NCI-H2081 (cell line): Measurements from ENCODE around the gene ERCC4.
A peak's percentile ranks its signal among the peaks of the same experiment; 100 is the strongest.
"Not testable (repeated sequence)": the region's sequence is repeated elsewhere in the genome, so short reads cannot be mapped to it uniquely, and the experiment has no call there.

Experiments
- DNase-seq, 2 experiments: peaks; one replicate each; lab custom pipeline; 2025; lab: John Stamatoyannopoulos, UW

The ERCC4 gene

DNA sequence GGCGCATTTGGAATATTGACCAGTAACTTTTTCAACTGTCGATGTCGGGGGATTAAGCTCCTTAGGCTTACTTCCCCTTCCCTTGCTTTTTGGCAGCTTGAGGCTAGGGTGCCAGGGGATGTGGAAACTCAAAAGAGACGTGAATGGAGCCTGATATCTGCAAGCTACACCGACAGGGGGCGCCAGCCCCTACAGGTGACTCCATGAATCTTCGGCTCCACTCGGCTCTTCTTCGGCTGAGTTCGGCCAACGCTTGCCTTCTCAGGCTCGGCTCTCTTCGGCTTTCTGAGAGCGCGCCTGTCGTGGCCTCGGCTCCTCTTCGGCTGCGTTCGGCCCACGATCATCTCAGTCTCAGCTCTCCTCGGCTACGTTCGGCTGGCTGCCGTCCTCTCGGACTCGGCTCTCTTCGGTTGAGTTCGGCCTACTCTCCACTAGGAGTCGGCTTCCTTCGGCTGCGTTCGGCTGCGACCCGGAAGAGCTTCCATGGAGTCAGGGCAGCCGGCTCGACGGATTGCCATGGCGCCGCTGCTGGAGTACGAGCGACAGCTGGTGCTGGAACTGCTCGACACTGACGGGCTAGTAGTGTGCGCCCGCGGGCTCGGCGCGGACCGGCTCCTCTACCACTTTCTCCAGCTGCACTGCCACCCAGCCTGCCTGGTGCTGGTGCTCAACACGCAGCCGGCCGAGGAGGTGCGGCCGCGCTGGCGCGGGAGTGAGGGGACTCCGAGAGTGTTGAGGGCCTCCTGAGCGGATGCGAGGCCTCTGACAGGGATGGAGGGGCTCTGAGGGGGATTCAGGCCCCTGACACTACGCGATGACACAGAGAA, at the start of gene ERCC4:
Gene ERCC4 (plus strand): TSS at position 472 of the 827 bp plus-strand sequence. CDS start 12 bp downstream, at position 484.
- DNase-seq, result peak; percentile 99

DNA sequence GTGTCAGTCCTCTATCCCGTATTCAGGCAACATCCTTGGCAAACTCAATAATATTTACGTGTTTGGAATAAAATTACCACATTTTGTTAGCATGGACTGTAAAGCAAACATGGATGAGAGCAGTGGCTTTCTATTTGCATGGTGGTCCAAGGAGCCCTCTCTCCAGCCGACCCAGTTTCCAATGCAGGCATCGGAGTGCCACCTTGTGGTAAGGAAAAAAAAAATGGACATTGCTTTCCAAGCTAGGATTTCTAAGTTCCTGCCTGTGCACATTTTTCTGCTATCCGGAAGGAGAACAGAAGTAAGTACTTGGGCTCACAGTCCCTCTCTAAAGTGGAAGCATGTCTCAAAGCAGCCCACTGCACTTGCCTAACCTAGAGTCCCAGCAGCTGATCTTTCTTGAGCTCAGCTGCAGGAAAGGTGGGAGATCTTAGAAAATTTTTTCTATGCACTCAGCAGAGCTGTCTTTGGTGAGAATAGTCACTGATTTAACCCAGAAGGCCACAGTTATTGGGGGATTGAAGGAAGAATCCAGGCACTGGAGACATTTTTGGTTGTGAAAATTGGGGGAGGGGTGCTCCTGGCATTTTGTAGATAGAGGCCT, 46.0 kb upstream of the ERCC4 start:
- no peak for DNase-seq

DNA sequence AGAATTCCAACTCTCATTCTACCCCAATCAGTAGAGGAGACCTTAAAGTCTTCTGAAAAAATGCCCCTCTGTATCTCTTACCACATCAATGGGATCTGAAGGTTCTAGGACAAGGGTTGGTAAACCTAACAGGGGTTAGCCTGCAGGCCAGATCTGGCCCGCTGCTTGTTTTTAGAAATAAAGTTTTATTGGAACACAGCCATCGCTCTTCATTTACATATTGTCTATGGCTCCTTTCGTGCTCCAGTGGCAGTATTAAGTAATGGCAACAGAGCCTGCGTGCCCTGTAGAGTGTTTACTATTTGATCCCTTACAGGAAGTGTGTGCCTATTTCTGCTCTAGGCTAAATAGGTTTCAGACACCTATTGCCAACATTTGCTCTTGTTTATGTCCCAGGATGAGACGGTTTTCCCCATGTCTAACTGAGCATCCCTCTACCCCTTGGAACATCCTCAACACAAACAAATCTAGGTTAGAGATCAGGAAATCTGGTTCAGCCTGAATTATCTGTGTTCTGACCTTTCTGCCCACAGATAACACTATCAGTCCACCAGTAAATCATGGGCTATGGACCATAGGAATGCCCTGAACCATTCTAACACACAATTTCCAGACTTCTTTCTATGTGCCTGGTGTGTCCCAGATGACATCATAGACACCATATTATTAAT, 44.2 kb upstream of the ERCC4 start:
- DNase-seq, result no peak

DNA sequence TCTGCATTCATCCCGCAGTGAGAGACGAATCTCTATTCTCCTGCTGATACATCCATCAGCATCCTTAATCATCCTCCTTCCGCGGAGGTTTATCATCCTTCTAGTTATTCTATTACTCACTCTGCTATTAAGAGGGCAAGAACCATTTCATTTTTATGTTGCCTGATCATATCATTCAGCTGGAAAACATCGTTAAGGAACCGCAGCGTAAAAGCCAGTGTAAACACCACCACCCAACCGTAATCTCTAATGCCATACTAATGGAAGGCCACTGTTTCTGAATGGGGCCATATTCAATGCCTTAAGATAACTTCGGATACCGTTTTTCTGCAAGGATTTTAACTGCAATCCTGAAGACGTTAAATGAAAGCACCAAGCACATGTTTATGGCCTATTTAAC, 36.7 kb upstream of the ERCC4 start:
- DNase-seq, result no peak

DNA sequence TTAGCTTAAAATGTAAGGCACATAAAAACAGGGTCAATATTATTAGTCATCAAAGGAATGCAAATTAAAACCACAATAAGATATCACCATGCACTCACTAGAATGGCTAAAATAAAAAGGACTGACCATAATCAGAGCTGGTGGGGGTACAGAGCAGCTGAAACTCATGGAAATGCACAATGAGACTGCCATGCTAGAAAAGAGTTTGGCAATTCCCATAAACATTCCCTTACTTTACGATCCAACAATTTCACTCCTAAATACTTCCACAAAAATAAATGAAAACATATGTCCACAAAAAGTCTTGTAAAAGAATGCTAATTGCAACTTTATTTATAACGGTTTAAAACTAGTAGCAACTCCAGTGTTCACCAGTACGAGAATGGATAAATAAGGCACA, 36.1 kb upstream of the ERCC4 start:
- no peak for DNase-seq

DNA sequence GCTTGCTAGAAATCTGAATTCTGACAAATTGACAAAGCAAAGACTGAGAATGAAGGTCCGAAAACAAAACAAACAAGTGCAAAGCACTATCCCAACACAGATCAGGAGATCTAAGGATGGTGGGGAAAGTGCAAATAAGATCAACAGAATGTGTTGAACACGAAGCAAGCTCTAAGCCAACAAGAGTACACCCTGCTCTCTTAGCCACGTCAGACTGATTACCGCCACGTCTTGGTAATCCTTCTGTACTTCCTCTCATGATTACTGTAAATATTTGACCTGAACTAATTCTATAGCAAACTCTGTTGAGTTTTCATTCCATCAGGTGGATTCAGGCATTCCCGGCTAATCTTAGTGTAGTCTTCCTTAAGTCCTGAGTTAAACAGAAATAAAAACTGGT, 34.3 kb upstream of the ERCC4 start:
- DNase-seq, result no peak

DNA sequence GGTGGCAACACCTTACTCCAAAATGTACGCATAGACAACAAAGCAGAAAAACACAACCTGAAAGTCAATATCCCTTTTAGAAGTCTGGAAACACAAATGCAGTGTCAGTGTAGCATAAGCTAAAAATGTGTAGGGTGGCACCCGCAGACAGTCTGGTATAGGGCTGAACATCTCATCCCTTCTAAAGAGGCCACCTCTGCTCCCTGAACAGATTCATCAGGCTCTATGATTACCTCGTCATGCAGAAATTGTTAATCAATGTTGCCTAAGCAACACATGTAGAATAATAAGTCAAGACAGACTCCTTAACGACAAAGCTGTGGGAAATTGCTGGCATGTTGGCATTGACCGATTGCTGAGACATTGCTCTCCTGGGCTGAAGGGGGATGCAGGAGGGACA, 33.3 kb upstream of the ERCC4 start:
- DNase-seq, result no peak

DNA sequence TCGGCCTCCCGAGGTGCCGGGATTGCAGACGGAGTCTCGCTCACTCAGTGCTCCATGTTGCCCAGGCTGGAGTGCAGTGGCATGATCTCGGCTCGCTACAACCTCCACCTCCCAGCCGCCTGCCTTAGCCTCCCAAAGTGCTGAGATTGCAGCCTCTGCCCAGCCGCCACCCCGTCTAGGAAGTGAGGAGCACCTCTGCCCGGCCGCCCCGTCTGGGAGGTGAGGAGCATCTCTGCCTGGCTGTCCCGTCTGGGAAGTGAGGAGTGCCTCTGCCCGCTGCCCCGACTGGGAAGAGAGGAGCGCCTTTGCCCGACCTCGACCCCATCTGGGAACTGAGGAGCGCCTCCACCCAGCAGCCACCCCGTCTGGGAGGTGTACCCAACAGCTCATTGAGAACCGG, 30.6 kb upstream of the ERCC4 start:
- not testable (repeated sequence) for DNase-seq

DNA sequence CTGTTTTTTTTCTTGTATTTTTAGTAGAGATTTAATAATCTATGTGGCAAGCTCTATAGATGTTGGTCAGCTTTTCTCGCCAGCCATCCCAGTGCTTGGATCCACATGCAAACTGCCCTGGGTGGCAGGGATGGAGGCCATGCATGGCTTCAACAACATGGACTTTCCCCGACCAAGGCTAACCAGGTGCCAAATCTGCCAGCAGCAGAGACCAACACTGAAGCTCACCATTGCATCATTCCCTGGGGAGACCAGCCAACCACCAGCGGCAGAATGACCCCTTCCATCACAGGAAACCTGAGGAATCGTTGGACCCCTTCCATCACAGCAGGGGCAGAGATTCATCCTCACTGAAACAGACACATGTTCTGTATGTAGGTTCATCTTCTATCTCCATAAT, 27.7 kb upstream of the ERCC4 start:
- DNase-seq, result no peak

DNA sequence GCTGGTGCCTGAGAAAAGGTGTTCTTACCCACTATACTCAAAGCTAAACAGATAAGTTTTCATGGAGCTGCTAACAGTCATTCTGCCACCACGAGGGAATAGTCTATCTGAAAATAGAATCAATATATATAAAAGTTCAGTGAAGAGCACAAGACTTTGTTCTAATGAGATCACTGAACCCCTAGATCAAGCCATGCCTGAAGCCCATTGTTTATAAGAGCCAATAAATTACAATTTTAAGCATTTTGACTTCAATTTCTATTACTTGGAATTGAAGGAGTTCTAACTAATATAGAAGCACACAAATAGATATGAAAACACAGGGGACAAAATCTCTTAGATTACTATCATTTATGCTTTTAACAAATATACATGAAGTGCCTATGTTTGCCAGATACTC, 24.4 kb upstream of the ERCC4 start:
- no peak for DNase-seq

DNA sequence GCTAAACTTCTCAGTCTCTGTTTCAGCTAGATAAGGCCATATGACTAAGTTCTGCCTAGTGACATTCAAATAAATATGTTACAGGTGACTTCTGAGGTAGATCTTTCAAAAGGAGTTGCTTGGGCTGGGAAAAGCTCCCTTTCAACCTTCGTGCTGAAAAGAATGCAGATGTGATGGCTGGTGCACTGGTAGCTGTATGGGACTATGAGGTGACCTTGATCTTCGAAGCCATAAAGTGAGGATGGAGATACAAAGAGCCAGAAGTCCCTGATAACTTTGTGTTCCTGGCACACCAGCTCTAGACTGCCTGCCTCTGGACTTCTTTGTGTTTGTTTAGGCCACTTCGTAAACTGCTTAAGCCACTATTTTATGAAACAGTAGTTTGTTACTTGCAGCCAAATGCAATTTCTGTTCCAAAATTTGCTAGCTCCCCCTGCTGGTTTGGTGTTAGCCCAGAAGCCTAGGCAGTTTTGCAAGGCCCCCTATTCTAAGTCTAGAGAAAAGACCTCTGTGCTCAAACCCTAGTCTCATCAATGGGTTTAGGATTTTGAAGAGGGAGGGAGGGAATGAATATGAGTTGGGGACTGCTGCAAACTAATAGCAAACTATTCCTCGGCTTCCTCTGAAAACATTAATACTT, 23.3 kb upstream of the ERCC4 start:
- no peak for DNase-seq

DNA sequence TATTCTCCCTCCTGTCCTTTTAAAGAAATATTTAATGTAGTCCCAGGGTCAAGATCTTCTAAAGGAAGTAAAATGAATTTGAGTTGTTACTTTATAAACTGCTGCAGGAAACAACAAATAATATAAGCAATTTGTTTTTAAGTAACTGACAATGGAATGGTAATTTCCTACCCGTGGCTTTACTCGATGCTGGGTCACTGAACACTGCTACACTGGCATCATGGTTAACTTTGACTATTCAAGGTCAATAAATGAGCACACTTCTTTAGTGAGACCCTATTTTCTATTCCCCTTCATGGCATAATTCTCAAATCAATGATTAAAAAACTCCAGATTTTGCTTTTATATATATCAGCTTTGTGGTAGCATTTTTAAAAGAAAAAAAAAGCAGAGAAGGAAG, 22.1 kb upstream of the ERCC4 start:
- DNase-seq, result no peak

DNA sequence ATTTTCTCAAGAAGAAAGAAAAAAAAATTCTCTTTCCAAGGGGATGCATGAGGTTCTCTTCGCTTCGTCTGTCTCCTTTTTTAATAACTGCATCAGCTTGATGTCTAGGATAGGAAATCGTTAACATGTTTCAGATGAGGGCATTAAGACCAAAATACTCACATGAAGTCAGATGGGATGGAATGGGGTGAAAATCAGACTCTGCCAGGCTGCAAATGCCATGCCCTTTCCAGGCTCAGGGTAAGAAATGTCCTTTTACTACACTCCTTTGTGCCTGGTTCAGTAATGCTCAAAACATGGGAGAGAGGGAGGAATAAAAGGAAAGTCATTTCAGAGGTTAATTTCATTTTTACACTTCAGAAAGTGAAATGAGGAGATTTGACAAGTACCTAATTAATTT, 21.7 kb upstream of the ERCC4 start:
- no peak for DNase-seq

DNA sequence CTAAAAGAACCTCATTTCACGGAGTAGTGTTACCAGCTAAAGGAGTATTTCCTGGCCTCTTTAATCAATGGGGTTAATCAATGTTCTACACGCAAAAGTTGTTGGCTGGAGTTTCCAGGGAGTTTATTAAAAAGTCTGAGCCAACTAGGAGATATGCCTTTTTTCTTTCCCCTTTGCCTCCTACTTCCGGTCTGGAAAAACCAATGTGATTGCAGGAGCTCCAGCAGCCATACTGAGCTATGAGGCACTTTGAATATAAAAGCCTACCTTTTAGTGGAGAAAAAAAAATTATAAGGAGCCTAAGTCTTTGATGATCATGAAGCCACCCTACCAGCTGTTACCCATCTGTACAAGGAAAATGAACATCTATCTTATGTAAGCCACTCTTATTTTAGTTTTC, 17.9 kb upstream of the ERCC4 start:
- no peak for DNase-seq

DNA sequence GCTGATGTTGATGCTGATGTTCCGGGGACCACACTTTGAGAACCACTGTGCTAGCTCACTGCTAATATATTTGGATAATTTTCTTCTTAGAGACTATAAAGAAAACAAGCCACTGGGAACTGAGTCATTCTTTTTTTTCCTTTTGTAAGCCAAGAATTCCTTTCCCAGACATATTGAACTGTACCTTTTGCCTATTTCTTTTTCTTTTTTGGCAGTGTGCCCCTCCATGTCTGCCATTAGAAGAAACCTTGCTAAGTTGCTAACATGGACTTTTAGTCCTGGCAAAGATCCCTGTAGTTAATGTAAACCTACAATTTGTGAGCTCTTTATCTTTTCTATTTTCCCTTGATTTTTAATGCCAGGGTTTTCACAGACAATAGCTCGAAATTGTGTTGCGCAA, 17.3 kb upstream of the ERCC4 start:
- no peak for DNase-seq

DNA sequence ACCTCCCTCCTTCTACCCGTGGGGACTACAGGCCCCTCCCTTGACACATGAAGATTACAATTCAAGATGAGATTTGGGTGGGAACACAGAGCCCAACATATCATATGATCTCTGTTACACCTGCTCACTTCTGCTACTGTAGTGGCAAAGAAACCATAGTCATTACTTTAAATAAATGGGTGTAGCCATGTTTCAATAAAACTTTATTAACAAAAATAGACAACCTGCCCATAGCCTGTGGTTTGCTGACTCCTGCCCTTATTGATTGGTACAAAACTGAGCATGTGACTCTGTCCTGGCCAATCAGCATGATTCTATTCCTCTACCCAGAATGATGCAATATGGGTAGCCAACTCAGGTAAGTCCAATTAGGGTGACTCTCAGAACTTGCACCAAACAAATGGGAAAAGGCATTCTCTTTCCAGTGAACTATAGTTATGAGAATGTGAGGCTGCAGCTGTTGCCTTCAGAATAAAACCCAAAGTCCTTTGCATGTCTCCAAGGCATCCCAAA, 15.7 kb upstream of the ERCC4 start:
- DNase-seq, result no peak

DNA sequence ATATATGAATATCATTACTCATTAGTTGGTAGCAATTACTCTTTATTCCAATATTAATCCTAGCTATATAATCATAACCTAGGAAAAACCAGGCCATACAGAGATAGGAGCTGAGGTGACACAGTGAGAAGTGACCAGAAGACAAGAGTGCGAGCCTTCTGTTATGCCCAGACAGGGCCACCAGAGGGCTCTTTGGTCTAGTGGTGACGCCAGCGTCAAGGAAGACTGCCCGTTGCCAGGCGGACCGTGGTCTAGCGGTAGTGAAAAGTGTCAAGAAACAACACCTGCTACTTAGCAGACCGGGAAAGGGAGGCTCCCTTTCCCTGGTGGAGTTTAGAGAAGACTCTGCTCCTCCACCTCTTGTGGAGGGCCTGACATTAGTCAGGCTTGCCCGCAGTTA, 15.1 kb upstream of the ERCC4 start:
- DNase-seq, result peak in 1 of 2 experiments; percentile 12

DNA sequence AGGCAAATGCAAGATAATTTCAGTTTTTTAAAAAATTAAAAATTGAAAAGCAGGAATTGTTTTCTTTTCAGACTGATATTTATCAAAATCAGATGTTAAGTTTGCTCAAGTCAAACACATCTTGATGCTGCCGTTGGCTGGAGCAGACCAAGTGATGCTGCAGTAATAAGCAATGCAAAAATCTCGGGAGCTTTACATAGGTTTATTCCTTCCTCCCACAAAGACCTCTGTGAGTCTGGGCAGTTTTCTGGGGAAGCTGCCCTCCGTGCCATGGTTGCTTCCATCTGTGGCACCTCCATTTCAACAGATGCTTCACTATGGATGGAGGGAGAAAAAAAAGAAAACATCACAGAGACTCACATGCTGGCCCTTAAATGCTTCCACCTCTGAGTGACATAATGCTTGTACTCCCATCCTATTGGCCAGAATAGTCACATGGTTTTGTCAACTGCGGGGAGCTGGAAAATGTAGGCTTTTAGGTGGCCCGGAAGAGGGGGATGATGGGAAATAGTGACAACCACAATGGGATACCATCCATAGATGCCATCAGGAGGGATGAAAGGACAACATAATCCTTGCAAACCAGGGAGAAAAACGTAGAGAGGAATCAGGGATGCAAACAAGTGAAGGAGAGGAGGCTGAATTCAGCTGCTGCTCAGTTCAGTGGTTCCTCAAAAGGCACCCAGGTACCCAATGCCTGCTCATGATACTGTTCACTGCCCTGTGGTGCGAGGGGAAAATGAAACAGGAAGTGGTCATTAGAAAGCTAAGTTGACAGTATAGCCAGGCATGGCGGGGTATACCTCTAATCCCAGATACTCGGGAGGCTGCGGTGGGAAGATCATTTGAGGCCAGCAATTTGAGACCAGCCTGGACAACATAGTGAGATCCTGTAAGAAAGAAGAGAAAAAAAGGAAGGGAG, 13.5 kb upstream of the ERCC4 start:
- no peak for DNase-seq

DNA sequence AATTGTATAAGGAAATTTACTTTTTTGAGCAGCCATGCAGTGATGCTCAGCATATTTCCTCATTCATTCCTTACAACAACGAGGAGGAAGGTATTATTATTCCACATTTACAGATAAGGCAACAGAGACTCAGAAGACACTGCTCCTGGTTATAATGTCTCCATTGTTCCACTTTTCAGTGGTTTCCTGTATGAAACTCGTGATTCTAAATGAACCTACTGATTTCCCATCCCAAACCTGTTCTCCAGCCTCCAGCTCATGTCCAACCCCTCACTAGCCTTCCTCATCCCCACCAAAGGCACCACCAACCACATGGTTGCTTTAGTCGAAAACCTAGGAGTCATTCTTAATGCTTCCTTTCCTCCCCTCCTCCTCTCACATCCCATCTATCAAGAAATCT, 12.5 kb upstream of the ERCC4 start:
- DNase-seq, result no peak

DNA sequence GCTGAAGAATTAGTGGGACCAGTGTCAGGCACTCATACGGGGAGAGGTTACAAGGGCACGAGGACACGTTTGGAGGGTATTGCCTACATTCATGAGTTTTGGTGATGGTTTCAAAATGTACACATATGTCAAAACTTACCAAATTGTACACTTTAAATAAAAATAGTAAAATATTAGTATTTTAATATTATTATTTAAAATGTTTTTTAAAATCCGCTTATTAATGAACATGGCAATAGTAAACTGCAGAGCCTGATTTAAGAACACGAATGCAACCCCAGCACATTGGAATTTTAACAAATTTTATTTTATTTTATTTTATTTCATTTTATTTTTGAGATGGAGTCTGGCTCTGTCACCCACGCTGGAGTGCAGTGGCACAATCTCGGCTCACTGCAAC, 10.9 kb upstream of the ERCC4 start:
- DNase-seq, result no peak

DNA sequence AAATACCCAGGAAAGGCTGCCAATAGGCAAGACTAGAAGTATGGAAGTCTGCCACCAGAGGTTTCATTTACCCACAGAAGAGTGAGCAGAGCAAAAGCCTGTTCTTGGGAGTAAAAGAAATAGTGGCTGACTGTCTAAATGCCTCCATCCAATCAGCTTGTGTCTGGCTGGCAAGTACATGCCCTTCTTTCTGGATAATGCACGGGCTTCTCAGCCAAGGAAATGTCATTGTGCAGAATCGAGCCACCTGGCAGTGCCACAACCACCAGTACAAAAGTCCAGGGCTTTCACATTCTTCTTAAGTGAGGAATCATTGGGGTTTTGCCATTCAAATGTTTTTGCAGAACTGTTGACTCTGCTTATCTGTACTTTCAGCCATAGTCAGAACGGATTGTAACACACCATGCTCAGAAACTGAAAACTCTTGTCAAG, 10.1 kb upstream of the ERCC4 start:
- DNase-seq, result no peak
